ENCODE results near the gene PTH1R.

PTH1R gene

DNA sequence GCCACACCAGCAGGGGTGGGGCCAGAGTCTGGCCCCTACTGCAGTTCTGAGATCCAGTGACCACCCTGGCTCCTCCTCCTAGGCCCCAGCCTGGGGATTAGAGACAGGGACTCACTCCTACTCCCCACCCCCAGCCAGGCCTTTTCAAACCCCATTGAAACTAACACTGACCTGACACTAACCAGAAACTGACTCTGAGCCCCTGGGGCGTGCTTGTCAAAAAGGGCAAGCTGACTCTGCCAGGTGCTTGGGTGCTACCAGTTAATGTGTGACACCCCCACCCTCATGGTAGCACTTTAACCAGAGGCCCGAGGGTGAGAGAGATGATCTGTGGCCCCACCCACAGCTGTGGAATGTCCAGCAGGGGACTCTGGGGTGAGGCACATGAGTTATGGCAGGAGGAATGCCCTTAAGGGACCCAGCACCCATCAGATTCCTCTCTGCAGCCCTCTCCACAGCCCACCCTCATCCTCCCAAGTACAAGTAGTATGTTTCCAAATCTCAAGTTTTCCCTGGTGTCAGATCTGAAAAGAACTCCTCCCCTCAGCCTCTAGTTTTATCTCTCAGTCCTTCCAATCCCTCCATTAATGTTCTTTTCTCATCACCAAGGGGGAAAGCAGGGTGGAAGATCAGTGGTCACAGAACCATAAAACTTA, 1.4 kb downstream of the PTH1R start:
- no peak overlapping the region for H3K4me3 Mint-ChIP-seq
- no peak overlapping the region for H3K27ac Mint-ChIP-seq
- H3K27me3 Mint-ChIP-seq, result peaks cover 30 to 37% of the 10 kb centered on the region in 2 donors
- no peaks in the 10 kb centered on the region for H3K36me3 Mint-ChIP-seq
- DNase-seq (no peak), ATAC-seq (replicated peaks) (no peak)
- H3K9me3 Mint-ChIP-seq, result no peaks in the 10 kb centered on the region
- peaks cover 12 to 30% of the 10 kb centered on the region in 2 donors for H3K4me1 Mint-ChIP-seq

DNA sequence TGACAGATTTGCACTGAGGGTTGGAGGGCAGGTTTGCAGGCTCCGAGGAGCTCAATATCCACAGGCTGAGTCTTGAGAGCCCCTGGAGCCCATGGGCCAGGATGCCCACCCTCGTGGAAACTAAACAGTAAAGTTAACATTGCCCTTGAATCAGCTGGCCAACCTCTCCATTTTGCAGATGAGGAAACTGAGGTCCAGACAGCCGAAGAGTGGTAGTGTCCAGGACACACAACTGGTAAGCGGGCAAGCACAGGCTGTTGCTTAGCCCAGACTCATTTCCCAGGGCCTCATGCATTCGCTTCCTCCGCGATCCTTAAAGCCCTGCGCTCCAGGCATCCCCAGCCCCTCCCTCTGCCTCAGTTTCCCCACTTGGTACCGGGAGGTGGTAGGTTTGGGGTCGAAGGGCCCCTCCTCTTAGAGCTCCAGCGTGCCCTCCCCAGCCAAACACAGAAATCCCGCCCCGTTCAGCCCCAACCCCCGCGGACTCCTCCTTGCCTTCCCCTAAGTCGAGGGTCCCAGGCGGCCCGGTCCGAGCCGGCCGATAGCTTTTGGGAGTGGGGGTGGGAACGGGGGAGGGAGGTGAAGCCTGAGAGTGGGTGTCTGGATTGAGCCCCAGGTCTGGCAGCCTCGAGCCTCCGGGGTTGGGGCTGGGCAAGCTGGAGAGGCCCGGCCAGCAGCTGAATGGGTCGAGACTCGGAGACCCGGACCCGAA, 3.5 kb downstream of the PTH1R start:
- Mint-ChIP-seq H3K9me3 (no peaks in the 10 kb centered on the region), H3K27ac (no peak overlapping the region), H3K36me3 (no peaks in the 10 kb centered on the region), H3K4me3 (peak overlapping the region in 1 of 2 donors; percentile 47), H3K27me3 (peaks cover 51 to 59% of the 10 kb centered on the region in 2 donors), H3K4me1 (peaks cover 4 to 19% of the 10 kb centered on the region in 2 donors)
- DNase-seq (no peak), ATAC-seq (replicated peaks) (no peak)

DNA sequence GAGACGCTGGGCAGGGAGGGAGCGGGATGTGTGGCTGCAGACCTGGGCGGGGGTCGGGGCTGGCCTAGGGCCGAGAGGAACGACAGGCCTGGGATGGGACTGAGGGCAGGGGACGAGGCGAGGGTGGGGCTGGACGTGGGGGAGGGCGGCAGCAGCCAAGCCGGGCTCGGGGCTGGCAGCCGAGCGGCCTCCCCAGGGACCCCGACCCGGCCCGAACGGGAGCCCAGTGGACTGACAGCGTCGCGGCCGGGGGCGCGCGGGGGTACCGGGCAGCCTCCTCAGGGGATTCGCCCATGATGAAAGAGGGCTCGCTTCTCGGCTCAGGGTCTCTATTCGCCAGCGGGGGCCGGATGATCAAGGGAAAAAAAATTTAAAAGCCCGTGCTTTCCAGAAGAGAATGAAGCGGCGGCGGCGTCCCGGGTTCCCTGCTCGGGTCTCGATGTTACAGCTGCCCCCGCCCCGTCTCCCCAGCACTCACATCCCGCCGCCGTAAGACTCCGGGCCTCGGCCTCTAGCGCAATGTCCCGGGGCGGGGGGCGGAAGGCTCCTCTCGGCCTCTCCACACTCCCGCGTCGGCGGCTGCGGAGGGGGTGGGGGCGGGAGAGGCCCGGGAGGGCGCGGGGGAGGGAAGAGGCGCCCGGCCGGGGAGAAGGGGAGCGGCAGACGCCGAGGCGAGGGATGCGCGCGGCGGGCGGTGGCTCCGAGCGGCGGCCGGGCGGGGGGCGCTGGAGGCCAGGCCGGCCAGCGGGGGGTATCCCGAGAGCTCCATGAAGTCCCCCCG, 4.3 kb downstream of the PTH1R start:
- H3K27ac Mint-ChIP-seq, result no peak overlapping the region
- peaks cover 51 to 66% of the 10 kb centered on the region in 2 donors for H3K27me3 Mint-ChIP-seq
- ATAC-seq (replicated peaks), result peak; percentile 29 to 30
- H3K4me1 Mint-ChIP-seq, result peaks cover 4 to 19% of the 10 kb centered on the region in 2 donors
- no peaks in the 10 kb centered on the region for H3K36me3 Mint-ChIP-seq
- H3K4me3 Mint-ChIP-seq, result peak overlapping the region; percentile 77 to 83
- no peaks in the 10 kb centered on the region for H3K9me3 Mint-ChIP-seq
- DNase-seq, result no peak

DNA sequence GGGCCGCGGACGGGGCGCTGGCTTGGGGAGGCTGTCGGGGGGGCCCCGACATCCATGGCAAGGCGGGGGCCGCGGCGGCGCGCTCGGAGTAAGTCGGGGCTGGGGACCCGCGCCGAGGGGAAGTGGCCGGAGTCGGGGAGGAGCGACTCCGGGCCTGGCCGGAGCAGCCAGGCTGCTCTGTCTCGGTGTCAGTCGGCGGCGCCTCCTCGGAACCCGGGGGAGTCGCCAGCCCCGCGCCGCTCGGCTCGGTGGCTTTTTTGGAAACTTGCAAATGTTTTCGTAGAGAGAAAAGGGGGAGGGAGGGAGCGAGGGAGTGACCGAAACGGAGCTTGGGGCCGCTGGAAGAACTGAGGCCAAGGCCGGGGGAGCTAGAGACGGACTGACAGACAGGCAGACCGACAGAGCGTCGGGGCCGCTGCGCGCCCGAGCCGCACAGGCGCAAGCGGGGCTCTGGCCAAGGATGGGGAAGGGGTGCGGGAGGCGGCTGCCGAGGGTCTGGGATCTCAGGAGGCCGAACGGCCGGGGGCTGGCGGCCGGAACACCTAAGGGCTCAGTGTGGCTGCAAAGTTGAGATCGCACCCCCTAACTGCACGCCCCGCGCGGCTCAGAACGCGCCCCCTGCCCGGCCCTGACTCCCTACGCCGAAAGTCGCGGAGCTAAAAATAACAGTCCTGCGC, 5.0 kb downstream of the PTH1R start:
- ATAC-seq (replicated peaks) (peak; percentile 37 to 41), DNase-seq (no peak)
- Mint-ChIP-seq H3K36me3 (no peaks in the 10 kb centered on the region), H3K4me1 (peaks cover 4 to 19% of the 10 kb centered on the region in 2 donors), H3K27ac (peak overlapping the region; percentile 47), H3K9me3 (no peaks in the 10 kb centered on the region), H3K4me3 (peak overlapping the region; percentile 80 to 83), H3K27me3 (peaks cover 51 to 67% of the 10 kb centered on the region in 2 donors)

DNA sequence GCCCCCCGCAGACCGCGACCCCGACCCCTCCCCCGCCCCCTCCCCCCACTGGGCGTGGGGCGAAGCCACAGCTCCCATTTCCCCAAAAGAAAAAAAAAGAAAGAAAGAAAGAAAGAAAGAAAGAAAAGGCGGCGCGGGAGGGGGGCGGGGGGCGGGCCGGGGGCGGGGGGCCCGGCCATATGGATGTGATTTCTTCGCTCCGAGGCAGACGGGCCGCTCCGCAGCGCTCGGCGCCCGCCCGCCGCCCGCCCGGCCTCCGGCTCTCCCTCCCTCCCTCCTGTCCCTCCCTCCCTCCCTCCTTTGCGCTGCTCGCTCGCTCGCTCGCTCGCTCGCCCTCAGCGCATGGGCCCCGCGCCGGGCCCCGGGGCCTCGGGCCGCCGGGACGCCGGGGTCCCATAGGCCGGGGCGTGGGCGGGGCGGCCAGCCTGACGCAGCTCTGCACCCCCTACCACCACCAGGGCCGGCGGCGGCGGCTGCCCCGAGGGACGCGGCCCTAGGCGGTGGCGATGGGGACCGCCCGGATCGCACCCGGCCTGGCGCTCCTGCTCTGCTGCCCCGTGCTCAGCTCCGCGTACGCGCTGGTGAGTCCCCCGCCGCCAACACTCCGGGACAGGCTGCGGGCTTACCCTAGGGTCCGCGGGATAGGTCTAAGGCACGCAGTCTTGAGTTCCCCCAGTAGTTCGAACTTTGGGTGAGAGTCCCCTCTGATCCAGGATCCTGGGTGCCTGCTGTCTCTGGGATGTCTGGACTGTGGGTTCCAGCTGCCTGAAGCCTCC, 5.7 kb downstream of the PTH1R start:
- H3K27me3 Mint-ChIP-seq, result peaks cover 51 to 70% of the 10 kb centered on the region in 2 donors
- H3K4me1 Mint-ChIP-seq, result peaks cover 4 to 19% of the 10 kb centered on the region in 2 donors
- H3K9me3 Mint-ChIP-seq, result no peaks in the 10 kb centered on the region
- no peaks in the 10 kb centered on the region for H3K36me3 Mint-ChIP-seq
- ATAC-seq (replicated peaks), result peak; percentile 49 to 60
- DNase-seq, result no peak
- H3K4me3 Mint-ChIP-seq, result peak overlapping the region; percentile 80 to 83
- H3K27ac Mint-ChIP-seq, result no peak overlapping the region

DNA sequence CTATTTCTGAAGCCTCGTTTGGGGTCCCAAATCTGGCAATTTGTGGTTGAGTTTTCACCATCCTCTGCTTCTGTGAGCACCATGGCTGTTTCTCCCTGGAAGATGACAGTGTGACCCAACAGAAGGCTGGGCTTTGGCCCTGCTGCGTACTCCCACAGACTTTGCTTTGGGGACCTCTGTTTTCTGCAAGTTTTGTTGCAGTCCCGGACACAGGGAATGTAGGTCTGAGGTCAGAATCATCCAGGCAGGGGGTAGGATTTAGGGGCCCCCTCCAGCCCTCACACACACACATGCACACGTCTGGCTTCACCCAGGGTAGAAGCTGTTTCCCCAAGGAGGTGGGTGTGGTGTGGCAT, 6.3 kb downstream of the PTH1R start:
- no peaks in the 10 kb centered on the region for H3K9me3 Mint-ChIP-seq
- ATAC-seq (replicated peaks) (no peak), DNase-seq (no peak)
- no peak overlapping the region for H3K27ac Mint-ChIP-seq
- H3K36me3 Mint-ChIP-seq, result no peaks in the 10 kb centered on the region
- peaks cover 51 to 73% of the 10 kb centered on the region in 2 donors for H3K27me3 Mint-ChIP-seq
- peaks cover 4 to 15% of the 10 kb centered on the region in 2 donors for H3K4me1 Mint-ChIP-seq
- H3K4me3 Mint-ChIP-seq, result peak overlapping the region; percentile 75 to 77

DNA sequence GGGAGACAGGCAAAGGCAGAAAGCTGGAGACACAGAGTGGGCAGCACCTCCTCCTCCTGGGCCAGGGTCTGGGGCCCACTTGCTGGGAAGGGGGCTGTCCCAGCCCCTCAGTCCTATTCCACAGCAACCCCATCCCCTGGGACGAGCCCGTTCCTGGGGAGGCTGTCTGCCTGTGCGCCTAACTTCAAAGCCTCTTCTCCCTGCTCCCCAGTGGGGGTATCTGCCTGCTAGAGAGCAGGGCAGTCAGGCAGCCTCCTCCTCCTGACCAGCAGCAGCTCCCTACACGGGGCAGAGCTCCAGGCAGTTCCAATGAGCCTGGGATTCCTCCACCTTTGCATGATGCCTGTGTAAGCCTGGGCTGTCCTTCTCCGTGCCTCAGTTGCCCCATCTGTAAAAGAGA, 6.9 kb downstream of the PTH1R start:
- Mint-ChIP-seq H3K27me3 (peaks cover 51 to 79% of the 10 kb centered on the region in 2 donors), H3K27ac (no peak overlapping the region), H3K4me3 (no peak overlapping the region)

DNA sequence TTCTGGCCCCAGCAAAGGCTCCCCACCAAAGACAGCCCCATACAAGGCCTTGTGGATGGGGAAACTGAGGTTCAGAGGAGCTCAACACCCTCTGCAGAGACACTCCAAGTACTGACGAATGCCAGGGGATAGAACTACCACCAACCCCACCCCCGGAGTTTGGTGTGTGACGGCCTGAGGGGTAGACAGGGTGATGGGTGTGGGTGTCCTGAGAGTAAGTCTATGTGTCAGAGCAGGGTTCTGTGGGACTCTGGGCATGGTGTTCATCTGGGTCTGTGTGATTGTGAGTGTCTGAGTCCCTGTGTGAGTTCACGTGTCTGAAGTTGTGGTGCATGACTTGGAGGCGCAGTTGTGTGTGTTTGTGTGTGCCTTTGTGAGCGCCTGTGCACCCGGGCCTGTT, 7.4 kb downstream of the PTH1R start:
- Mint-ChIP-seq H3K36me3 (no peaks in the 10 kb centered on the region), H3K9me3 (no peaks in the 10 kb centered on the region), H3K27me3 (peaks cover 50 to 83% of the 10 kb centered on the region in 2 donors), H3K4me1 (peaks cover 4 to 13% of the 10 kb centered on the region in 2 donors), H3K27ac (no peak overlapping the region), H3K4me3 (no peak overlapping the region)
- DNase-seq (no peak), ATAC-seq (replicated peaks) (no peak)

More for the DNA sequence above, 6.9 kb downstream of the PTH1R start:
- DNase-seq (no peak), ATAC-seq (replicated peaks) (no peak)
- H3K9me3 Mint-ChIP-seq, result no peaks in the 10 kb centered on the region
- H3K36me3 Mint-ChIP-seq, result no peaks in the 10 kb centered on the region
- peaks cover 4 to 13% of the 10 kb centered on the region in 2 donors for H3K4me1 Mint-ChIP-seq

DNA sequence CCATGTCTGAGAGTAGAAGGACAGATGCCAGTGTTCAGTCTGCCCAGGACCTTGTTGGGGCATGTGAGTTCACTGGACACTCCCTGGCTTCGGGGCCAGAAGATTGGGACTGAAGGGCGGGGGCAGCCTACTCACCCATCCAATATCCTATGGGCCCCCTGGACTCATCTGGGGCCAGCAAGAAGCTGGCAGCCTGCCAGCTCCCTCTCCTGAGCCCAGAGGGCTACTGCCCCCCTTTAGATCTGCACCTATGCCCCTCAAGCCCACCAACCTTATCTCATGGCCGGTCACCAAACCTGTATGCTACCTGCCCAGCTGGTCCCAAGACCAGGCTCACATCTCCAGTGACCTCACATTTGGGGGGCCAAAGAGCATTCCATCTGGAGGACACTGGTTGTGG, 8.1 kb downstream of the PTH1R start:
- no peak for DNase-seq
- H3K4me1 Mint-ChIP-seq, result peaks cover 4 to 13% of the 10 kb centered on the region in 2 donors
- no peak overlapping the region for H3K4me3 Mint-ChIP-seq
- peaks cover 49 to 83% of the 10 kb centered on the region in 2 donors for H3K27me3 Mint-ChIP-seq
- no peaks in the 10 kb centered on the region for H3K36me3 Mint-ChIP-seq
- no peak for ATAC-seq (replicated peaks)
- no peaks in the 10 kb centered on the region for H3K9me3 Mint-ChIP-seq
- no peak overlapping the region for H3K27ac Mint-ChIP-seq

DNA sequence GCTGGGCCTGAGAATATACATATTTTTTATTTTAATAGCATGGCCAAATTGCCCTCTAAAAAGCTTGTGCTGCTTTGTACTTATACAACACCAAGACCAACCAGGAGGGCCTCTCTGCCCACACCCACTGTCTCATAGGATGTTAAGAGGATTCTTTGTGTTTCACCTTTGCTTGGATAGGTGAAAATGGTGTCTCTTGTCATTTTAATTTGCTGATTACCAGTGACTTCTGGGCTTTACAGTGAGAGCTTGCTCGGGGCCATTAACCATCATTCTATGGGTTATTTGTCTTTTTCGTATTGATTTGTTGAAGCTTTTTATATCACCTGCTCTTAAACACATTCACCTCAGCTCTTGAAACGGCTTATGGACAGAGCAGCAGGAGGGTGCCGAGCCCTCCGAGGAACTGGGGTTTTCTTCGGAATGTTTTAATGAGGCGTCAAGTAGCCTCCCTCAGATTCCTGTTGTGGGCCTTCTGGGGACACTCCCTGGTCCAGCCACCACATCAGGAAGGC, 10.5 kb downstream of the PTH1R start:
- no peak overlapping the region for H3K27ac Mint-ChIP-seq
- H3K4me3 Mint-ChIP-seq, result no peak overlapping the region
- no peak for ATAC-seq (replicated peaks)
- peaks cover 50 to 85% of the 10 kb centered on the region in 2 donors for H3K27me3 Mint-ChIP-seq
- DNase-seq, result no peak
- no peaks in the 10 kb centered on the region for H3K9me3 Mint-ChIP-seq
- peaks cover 12 to 17% of the 10 kb centered on the region in 2 donors for H3K4me1 Mint-ChIP-seq
- H3K36me3 Mint-ChIP-seq, result no peaks in the 10 kb centered on the region

DNA sequence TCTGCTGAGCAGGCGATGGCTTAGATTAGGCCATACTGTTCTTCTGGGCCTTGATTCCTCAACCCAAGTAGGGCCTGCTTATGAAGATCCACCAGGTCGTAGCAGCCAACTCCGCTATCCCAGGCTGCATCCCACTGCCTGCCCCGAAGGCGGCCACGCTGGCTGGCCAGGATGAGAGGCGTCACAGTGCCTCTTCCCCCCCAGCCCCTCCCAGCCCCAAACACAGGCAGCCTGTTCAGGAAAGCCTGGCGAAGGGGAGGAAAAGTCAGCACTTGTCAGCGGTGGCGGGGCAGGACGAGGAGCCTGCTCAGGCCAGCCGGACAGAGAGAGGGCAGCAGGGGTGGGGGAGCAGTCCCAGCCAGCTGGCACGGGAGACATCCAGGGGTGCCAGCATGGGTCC, 11.2 kb downstream of the PTH1R start:
- peaks cover 11 to 18% of the 10 kb centered on the region in 2 donors for H3K4me1 Mint-ChIP-seq
- H3K4me3 Mint-ChIP-seq, result no peak overlapping the region
- peaks cover 52 to 86% of the 10 kb centered on the region in 2 donors for H3K27me3 Mint-ChIP-seq
- H3K27ac Mint-ChIP-seq, result no peak overlapping the region
- no peak for ATAC-seq (replicated peaks)
- H3K36me3 Mint-ChIP-seq, result no peaks in the 10 kb centered on the region
- H3K9me3 Mint-ChIP-seq, result no peaks in the 10 kb centered on the region
- DNase-seq, result no peak

DNA sequence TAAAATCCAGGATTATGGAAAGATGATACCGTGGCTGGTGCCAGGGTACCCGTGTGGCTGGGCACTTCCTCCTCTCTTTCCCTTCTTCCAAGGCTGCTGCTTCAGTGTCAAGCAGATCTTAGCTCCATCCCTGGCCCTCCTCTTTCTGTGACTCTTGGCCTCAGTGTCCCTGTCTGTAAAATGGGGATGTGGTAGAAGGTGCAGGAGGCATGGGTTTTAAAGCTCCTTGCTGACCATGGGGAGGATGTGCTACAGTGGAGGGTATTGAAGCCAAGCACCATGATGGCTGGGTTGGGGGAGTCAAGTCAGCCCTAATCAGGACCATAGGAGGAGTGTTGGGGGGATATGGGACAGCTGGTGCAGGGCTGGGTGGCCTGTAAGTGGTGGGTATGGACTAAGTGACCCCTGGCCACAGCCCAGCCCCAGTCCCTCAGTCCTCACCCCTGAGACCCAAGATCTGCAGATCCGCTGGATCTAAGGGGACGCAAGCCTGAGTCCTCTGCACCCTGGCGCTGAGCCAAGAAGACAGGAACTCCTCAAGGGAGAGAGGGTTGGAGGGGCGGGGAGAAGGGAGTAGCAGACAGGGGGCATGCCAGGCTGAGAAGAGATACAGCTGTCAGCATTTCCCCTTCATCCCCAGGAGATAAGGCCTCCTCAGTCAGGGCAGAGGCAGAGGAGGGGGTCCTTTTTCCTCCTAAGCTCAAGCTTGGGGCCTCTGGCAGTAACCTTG, 12.0 kb downstream of the PTH1R start:
- Mint-ChIP-seq H3K27ac (no peak overlapping the region), H3K4me3 (no peak overlapping the region), H3K4me1 (peaks cover 14 to 18% of the 10 kb centered on the region in 2 donors), H3K27me3 (peaks cover 47 to 82% of the 10 kb centered on the region in 2 donors), H3K9me3 (no peaks in the 10 kb centered on the region), H3K36me3 (no peaks in the 10 kb centered on the region)
- ATAC-seq (replicated peaks), result no peak
- DNase-seq, result no peak

DNA sequence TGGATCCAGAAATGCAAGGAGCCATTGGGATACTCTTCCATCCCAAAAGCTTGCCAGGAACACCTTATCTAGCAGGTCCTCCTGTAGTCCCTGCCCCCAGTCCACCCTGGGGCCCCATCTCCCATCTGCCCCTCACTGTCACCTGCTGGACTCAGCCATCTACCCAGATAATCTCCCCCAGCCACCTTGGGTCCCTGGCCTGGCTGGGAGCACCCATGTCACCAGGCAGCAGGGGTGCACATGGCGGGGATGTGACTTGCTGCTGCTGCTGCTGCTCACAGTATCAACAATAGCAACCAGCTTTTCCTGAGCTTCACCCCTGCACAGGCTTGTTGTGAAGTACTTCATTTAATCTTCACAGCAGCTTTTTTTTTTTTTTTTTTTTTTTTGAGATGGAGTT, 12.6 kb downstream of the PTH1R start:
- H3K4me3 Mint-ChIP-seq, result no peak overlapping the region
- ATAC-seq (replicated peaks) (no peak), DNase-seq (no peak)
- peaks cover 42 to 76% of the 10 kb centered on the region in 2 donors for H3K27me3 Mint-ChIP-seq
- H3K9me3 Mint-ChIP-seq, result no peaks in the 10 kb centered on the region
- no peak overlapping the region for H3K27ac Mint-ChIP-seq
- H3K4me1 Mint-ChIP-seq, result peaks cover 15 to 18% of the 10 kb centered on the region in 2 donors
- H3K36me3 Mint-ChIP-seq, result no peaks in the 10 kb centered on the region

Data from stimulated activated naive B cell treated with anti-CD40 and anti-IgM and Interleukin-4, amounts not matched to agents 10 μg/mL and 1 μg/mL and 100 μg/mL, for 72 hours (primary cell).